GM18870 (cell line): ENCODE results near the gene RLIM.
"Not testable (repeated sequence)": the region's sequence is repeated elsewhere in the genome, so short reads cannot be mapped to it uniquely, and the experiment has no call there.

ENCODE experiments used
- ATAC-seq: cut with Tn5 transposase; IDR thresholded peaks from one replicate; pipeline ENCODE4 v1.9.1; 2021; ENCODE audit warnings: moderate library complexity; ENCODE audit not compliant: unreplicated experiment

Gene RLIM, protein sequence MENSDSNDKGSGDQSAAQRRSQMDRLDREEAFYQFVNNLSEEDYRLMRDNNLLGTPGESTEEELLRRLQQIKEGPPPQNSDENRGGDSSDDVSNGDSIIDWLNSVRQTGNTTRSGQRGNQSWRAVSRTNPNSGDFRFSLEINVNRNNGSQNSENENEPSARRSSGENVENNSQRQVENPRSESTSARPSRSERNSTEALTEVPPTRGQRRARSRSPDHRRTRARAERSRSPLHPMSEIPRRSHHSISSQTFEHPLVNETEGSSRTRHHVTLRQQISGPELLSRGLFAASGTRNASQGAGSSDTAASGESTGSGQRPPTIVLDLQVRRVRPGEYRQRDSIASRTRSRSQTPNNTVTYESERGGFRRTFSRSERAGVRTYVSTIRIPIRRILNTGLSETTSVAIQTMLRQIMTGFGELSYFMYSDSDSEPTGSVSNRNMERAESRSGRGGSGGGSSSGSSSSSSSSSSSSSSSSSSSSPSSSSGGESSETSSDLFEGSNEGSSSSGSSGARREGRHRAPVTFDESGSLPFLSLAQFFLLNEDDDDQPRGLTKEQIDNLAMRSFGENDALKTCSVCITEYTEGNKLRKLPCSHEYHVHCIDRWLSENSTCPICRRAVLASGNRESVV

GRCh38 chrX:74614093-74614909, at the start of gene RLIM:
RLIM (minus strand) TSS chrX:74614624; CDS start chrX:74595977, 18,647 bp downstream.
- ATAC-seq: peak; percentile 92

DNA sequence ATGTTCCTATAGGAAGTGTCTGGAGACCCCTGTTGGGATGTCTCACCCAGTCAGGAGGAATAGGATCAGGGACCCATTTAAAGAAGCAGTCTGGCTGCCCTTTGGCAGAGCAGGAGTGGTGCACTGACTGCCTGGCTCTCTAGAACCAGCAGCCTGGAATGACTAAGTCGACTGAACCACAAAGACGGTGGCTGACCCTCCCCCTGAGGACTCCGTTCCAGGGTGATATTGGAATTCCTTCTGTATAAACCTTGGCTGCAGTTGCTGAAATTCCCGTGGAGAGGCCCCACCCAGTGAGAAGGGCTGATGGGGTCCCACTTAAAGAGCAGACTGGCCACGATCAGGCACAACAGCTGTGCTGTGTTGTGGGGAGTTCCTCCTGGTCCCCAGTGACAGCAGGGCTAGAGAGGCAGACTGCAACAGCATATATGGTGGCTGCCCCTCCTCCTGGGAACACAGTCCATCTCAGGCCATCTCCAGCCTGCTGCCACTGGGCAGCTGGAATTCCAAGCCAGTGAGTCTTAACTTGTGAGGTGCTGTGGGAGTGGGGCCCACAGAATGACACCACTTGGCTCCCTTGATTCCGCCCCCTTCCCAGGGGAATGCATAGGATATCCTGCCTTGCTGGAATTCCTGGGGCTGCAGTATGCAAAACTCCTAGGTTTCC, 41.8 kb upstream of the RLIM start:
- no peak for ATAC-seq

DNA sequence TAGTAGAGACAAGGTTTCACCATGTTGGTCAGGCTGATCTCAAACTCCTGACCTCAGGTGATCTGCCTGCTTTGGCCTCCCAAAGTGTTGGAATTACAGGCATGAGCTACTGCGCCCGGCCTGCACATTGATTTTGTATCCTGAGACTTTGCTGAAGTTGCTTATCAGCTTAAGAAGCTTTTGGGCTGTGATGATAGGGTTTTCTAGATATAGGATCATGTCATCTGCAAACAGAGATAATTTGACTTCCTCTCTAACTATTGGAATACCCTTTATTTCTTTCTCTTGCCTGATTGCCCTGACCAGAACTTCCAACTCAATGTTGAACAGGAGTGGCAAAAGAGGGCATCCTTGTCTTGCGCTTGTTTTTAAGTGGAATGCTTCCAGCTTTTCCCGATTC, 40.5 kb upstream of the RLIM start:
- not testable (repeated sequence) for ATAC-seq

GRCh38 chrX:74636749-74637314, 22.4 kb upstream of the RLIM start:
- ATAC-seq: no peak

GRCh38 chrX:74613370-74614092, 893 bp downstream of the RLIM start:
- ATAC-seq: no peak

GRCh38 chrX:74606799-74607198, 7.6 kb downstream of the RLIM start:
- no peak for ATAC-seq

DNA sequence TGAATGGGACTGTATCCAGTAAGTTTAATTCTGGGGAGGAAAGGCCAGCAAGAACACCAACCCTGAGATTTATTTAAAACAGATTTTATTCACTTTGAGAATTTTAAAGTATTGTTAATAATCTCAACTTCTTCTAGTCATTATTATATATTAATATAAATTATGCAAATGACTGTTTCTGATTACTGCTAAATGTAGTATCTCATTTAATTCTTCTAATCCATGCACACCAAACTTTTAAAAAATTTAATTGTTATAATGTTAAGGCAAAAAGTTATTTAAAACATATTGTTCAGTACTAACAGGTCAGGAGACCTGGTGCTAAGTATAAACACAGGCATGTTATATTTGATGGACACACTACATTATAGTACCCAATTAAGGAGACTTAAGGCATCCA, 8.1 kb downstream of the RLIM start:
- no peak for ATAC-seq

DNA sequence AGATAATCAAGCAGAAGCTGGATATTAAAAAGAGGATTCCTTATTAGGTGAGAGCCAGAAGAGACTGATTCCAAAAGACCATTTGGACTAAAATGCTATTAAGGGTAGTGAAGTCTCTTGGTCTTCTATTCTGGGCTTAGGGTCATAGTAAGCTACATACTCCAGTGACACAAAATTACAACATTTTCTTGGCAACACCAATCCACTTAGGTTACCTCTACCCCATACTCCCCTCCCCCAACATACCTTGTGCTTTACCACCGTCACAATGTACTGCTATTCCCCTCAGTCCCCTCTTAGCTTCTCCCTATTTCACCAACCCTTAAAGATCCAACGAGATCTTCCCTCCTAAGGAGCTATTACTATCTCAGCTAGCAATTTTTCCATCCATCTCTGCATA, 11.4 kb downstream of the RLIM start:
- no peak for ATAC-seq

GRCh38 chrX:74602142-74602541, 12.3 kb downstream of the RLIM start:
- ATAC-seq: no peak

DNA sequence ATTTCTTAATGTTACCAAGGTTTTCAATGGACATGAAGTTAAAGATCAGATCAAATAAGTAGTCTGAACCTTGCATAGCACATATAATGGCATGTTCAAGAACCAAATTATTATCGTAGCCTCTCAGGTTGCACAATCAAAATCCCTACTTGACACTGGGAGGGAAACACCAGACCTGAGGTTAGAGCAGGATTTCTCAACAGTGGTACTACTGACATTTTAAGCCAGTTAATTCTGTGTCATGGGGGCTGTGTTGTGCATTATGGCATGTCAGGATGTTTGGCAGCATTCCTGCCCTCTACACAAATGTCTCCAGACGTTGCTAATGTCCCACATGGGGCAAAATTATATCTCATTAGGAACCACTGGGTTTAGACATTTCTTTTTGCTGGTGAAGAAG, 20.8 kb downstream of the RLIM start:
- ATAC-seq: no peak

DNA sequence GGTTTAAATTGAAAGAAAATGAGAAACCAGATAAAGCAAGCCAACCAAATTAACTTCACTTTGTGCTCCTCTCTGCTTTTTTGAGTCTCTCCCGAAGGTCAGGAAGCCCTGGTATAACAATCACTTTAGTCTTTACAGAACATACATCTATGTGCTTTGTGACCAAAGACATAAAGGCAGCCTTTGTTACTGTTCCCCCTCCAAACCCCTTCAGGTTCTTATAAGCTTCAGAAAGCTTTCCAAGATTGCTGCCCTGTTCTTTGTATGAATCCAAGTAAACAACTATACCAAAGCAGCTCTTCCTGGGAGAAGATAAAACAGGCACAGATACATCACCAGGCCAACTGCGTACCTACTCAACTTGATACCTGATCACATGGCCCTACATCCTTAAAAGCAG, 28.7 kb downstream of the RLIM start:
- no peak for ATAC-seq

DNA sequence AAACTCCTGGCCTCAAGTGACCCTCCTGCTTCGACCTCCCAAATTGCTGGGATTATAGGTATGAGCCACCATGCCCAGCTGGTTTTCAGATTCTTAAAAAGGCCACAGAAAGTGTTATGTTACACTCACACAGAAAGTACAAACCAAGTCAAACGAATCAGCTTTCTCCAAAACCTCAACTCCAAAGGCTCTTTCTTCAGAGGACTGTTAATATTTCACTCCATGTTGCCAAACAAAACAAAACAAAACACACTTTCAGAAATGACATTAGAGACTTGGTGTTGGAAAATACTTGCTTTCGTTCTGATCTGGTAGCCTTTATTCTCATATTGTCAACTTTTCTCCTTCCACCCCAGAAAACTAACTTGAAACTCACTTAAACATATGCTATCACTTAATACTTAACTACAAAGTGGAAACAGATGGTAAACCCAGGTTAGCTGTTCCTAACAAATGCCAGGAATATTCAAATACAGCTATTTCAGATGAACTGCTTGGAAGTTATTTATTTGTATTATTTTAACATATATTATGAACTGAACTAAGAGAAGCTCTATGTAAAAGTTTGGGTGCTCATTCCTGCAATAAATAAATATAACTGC, 34.7 kb downstream of the RLIM start:
- ATAC-seq: no peak

GRCh38 chrX:74578137-74578536, 36.3 kb downstream of the RLIM start:
- no peak for ATAC-seq

GRCh38 chrX:74557378-74557777, 57.0 kb downstream of the RLIM start:
- no peak for ATAC-seq

DNA sequence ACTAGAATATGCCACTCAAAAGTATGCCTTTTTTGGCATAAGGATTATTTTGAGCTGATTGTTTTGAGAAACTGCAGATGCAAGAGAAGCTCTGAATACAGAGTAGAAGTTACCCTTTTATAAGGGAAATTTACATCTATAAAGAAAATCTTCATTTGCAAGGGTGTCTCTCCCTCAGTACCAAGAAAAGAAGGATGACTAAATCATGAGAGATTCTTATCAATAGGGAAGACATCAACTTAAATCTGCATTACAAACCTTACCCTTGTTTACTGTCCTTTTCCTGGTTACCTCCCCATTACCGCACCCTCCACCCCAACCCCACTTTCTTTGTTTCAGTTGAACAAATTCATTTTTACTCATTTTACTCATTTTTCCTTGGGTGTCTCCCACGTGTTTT, 62.5 kb downstream of the RLIM start:
- ATAC-seq: no peak

- ATAC-seq: peak; percentile 65
Observed at GRCh38 chrX:74550295-74550802, 64.1 kb downstream of the RLIM start.

DNA sequence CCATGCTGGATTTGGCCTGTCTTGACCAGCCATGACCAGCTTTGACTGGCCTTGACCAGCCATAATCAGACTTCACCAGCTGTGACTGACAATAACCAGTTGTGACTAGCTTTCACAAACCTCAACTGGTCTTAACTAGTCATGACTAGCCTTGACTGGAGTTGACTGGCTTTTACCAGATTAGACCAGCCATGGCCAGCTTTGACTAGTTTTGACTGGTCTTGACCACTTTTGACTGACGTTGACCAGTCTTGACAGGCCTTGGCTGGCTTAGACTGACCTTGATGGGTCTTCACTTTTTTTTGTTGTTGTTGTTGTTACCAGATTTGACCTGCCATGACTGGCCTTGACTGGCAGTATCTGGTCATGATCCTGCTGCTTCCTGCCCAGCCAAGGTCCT, 67.4 kb downstream of the RLIM start:
- ATAC-seq: no peak

GRCh38 chrX:74545880-74546523, 68.4 kb downstream of the RLIM start:
- no peak for ATAC-seq

GRCh38 chrX:74540635-74541249, 73.7 kb downstream of the RLIM start:
- no peak for ATAC-seq
